Gastrocnemius medialis (tissue), 4 donors: Measurements from ENCODE around the gene TPBG. TPM values are rescaled to one million over a fixed set of nuclear protein-coding genes. Genes with fewer than 3 reads are reported as not detected.
"Not testable (repeated sequence)": the region's sequence is repeated elsewhere in the genome, so short reads cannot be mapped to it uniquely, and the experiment has no call there.

Experiments
- ATAC-seq, 2 donors: fragments of 150-250 bp; one replicate each; pipeline ENCODE4 v1.9.1; 2016
- DNase-seq, 2 donors: peaks; one replicate each; pipeline ENCODE4 v3.0.0-alpha.2; 2019
- H3K27ac ChIP-seq, 4 donors: fragments of 200-600 bp; sonication (generic); 1 replicate in 1 of 4; 2 replicates in 3 of 4; pipeline ENCODE4 v1.5.1; 2016 to 2018; ENCODE audit warnings: mild to moderate bottlenecking in 2 of 4, moderate library complexity in 1 of 4
- H3K27me3 ChIP-seq, 3 donors: fragments of 200-600 bp; sonication (generic) in 2 of 3; 1 replicate in 1 of 3; 2 replicates in 2 of 3; pipeline versions ENCODE4 v1.5.1 to v1.6.0; 2016 to 2019; ENCODE audit warnings: mild to moderate bottlenecking in 1 of 3, moderate library complexity in 1 of 3
- H3K36me3 ChIP-seq, 2 donors: fragments of 200-600 bp; sonication (generic) in 1 of 2; one replicate each; pipeline ENCODE4 v1.5.1; 2017 to 2018
- H3K4me1 ChIP-seq, 2 donors: fragments of 200-600 bp; sonication (generic) in 1 of 2; one replicate each; pipeline ENCODE4 v1.5.1; 2016 to 2017; ENCODE audit warnings: mild to moderate bottlenecking in 2 of 2
- H3K4me3 ChIP-seq, 4 donors: fragments of 200-600 bp; sonication (generic) in 3 of 4; 1 replicate in 1 of 4; 2 replicates in 3 of 4; pipeline ENCODE4 v1.5.1; 2016 to 2019; ENCODE audit warnings: mild to moderate bottlenecking in 2 of 4
- H3K9me3 ChIP-seq, 3 donors: fragments of 200-600 bp; sonication (generic) in 2 of 3; 1 replicate in 1 of 3; 2 replicates in 2 of 3; pipeline ENCODE4 v1.5.1; 2016 to 2019
- POLR2A ChIP-seq, 2 donors: fragments of 450-650 bp; IDR thresholded peaks; one replicate each; pipeline ENCODE4 v1.6.1; 2017; ENCODE audit warnings: antibody characterized with exemption in 2 of 2, mild to moderate bottlenecking in 2 of 2, moderate library complexity in 2 of 2
- in situ Hi-C, 4 donors: fragments of 200-750 bp; cut with MboI; loops; one replicate each; pipeline versions ENCODE4 v1.15.0 to v1.8.0; 2017; ENCODE audit warnings: low sequenced_read_pairs in 4 of 4
- intact Hi-C: fragments of 100-400 bp; cut with DNase I; formaldehyde crosslinking; loops from one replicate; pipeline ENCODE4 v1.15.1; 2023; ENCODE audit warnings: low total_unique reads
- total RNA-seq, 4 donors: library from RNA; depleted of rRNA; stranded (reverse); fragments of >200 nt; gene quantifications; one replicate each; pipeline versions ENCODE4 v1.1.0 to v1.2.3, GENCODE V29; 2016
- TF ChIP-seq, protein P1 (sequence below), 5 experiments: fragments of 450-650 bp in 3 of 5; fragments of 200-600 bp in 2 of 5; sonication (generic) in 2 of 5; IDR thresholded peaks in 4 of 5; conservative IDR thresholded peaks in 1 of 5; 1 replicate in 4 of 5; 2 replicates in 1 of 5; pipeline ENCODE4 v1.5.1; 2016 to 2019; ENCODE audit warnings: antibody characterized with exemption in 5 of 5, mild to moderate bottlenecking in 3 of 5, moderate library complexity in 3 of 5

Gene TPBG
- total RNA-seq, 4 donors from 2014 or later = 2.5 to 6.4 (median 3.8) TPM

DNA sequence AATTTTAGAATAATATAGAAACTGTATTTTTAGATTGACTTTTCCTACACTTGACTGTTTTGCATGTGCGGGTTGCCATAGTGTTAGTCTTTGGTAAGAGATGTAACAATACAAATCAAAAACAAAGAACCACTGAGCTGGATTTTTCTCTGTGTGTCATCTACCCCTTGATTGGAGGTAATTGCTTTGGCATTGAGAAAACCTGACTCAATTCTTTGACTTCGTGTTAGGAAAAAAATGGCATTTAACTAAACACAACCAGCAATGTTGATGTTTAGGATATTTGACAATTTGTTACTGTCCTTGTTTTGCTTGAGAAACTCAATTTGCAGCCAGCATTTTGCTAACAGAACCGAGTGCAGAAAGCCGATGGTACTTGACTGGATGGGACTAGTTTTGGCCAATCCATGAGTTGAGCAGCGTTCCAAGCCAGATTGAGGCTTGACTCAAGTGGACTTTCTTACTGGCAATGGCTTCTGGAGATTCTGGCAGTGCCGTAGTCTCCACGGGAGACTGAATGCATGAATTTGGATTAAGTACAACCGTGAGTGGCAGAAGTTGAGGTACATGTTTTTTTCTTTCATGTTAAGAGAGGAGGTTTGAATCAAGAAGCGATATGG, 17.1 kb downstream of the TPBG start:
- in situ Hi-C loops = no loop called here
- TF ChIP-seq POLR2A (IDR thresholded peaks at IDR 0.05) = no peak
- TF ChIP-seq, protein P1, sequence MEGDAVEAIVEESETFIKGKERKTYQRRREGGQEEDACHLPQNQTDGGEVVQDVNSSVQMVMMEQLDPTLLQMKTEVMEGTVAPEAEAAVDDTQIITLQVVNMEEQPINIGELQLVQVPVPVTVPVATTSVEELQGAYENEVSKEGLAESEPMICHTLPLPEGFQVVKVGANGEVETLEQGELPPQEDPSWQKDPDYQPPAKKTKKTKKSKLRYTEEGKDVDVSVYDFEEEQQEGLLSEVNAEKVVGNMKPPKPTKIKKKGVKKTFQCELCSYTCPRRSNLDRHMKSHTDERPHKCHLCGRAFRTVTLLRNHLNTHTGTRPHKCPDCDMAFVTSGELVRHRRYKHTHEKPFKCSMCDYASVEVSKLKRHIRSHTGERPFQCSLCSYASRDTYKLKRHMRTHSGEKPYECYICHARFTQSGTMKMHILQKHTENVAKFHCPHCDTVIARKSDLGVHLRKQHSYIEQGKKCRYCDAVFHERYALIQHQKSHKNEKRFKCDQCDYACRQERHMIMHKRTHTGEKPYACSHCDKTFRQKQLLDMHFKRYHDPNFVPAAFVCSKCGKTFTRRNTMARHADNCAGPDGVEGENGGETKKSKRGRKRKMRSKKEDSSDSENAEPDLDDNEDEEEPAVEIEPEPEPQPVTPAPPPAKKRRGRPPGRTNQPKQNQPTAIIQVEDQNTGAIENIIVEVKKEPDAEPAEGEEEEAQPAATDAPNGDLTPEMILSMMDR (IDR thresholded peaks at IDR 0.05 in 4 of 5, conservative IDR thresholded peaks at IDR 0.05 in 1 of 5) = no peak

DNA sequence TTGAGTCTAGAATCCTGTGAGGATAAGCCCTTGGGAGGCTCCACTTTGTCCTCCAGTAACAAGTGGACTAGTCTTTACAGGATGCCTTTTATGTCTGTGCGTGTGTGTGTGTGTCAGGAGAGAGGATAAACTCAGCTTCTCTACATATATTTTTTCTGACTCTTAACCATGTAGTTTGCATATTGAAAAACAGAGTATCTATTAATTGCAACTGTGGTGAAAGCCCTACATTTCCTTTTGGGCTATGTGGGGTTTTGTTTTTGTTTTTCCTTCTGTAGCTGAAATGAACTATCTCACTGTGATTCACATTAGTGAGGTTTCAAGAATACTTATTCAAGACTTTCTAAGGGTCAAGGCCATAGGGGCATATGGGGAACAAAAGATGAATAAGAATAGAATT, 17.7 kb downstream of the TPBG start:
- Histone ChIP-seq H3K27ac (no peak overlapping the region), H3K4me1 (no peaks in the 10 kb centered on the region), H3K9me3 (no peaks in the 10 kb centered on the region), H3K4me3 (no peak overlapping the region), H3K36me3 (no peaks in the 10 kb centered on the region), H3K27me3 (no peaks in the 10 kb centered on the region)
- intact Hi-C loops (no loop called here), in situ Hi-C loops (no loop called here)
- no peak for ATAC-seq
- TF ChIP-seq, protein P1 (IDR thresholded peaks at IDR 0.05 in 4 of 5, conservative IDR thresholded peaks at IDR 0.05 in 1 of 5) = no peak
- no peak for TF ChIP-seq POLR2A (IDR thresholded peaks at IDR 0.05)
- DNase-seq = no peak

More for the DNA sequence above, 17.1 kb downstream of the TPBG start:
- Histone ChIP-seq H3K27ac (no peak overlapping the region), H3K4me3 (no peak overlapping the region), H3K27me3 (no peaks in the 10 kb centered on the region), H3K36me3 (no peaks in the 10 kb centered on the region), H3K4me1 (no peaks in the 10 kb centered on the region), H3K9me3 (no peaks in the 10 kb centered on the region)
- DNase-seq (no peak), ATAC-seq (no peak)
- intact Hi-C loops = no loop called here

DNA sequence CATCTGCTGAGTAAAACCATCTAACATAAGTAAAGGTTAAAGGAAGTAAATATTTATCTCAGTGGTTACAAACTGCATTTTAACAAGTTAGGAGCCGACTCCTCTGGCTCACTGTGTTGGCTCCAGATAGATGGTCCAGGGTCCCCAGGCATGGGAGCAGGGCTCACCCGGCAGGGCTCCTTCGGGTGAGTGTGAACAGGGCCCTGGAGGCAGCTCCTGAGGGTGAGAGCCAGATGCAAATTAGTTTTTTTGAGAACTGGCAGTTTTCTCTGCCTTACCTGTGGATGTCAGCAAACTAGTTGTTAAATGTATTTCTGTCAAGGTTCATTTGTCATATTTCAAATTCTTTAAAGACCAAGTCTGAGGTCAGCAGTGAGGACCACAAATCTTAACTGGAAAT, 21.5 kb downstream of the TPBG start:
- DNase-seq = no peak
- no peaks in the 10 kb centered on the region for H3K27me3 ChIP-seq
- TF ChIP-seq POLR2A (IDR thresholded peaks at IDR 0.05) = no peak
- TF ChIP-seq, protein P1 (IDR thresholded peaks at IDR 0.05 in 4 of 5, conservative IDR thresholded peaks at IDR 0.05 in 1 of 5) = no peak
- no peaks in the 10 kb centered on the region for H3K9me3 ChIP-seq
- no peaks in the 10 kb centered on the region for H3K4me1 ChIP-seq
- no peak overlapping the region for H3K27ac ChIP-seq
- ATAC-seq = no peak
- in situ Hi-C loops (no loop called here), intact Hi-C loops (no loop called here)
- H3K36me3 ChIP-seq = no peaks in the 10 kb centered on the region
- H3K4me3 ChIP-seq = no peak overlapping the region

DNA sequence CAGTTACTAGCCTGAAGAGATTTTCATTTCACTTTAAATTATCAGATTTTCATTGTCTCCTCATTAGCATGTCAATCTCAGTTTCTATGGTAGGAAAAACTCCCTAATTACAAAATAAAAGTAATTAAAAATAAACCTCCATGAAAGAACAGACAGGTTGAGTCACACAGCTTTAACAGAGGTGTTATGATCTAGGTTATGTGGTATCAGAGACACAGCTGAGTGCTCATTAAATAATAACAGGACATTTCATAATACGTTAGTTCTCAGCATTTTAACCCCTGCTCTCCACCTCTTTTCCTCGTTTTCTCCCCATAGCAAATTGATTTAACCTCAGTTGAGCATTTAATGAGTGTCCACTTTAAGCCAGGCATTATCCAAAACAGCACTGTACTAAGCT, 21.9 kb downstream of the TPBG start:
- Histone ChIP-seq H3K9me3 (no peaks in the 10 kb centered on the region), H3K27ac (no peak overlapping the region), H3K36me3 (no peaks in the 10 kb centered on the region), H3K4me1 (no peaks in the 10 kb centered on the region), H3K4me3 (no peak overlapping the region), H3K27me3 (no peaks in the 10 kb centered on the region)
- in situ Hi-C loops = no loop called here
- TF ChIP-seq, protein P1 (IDR thresholded peaks at IDR 0.05 in 4 of 5, conservative IDR thresholded peaks at IDR 0.05 in 1 of 5) = no peak
- no peak for TF ChIP-seq POLR2A (IDR thresholded peaks at IDR 0.05)
- DNase-seq = no peak
- intact Hi-C loops = no loop called here
- no peak for ATAC-seq

DNA sequence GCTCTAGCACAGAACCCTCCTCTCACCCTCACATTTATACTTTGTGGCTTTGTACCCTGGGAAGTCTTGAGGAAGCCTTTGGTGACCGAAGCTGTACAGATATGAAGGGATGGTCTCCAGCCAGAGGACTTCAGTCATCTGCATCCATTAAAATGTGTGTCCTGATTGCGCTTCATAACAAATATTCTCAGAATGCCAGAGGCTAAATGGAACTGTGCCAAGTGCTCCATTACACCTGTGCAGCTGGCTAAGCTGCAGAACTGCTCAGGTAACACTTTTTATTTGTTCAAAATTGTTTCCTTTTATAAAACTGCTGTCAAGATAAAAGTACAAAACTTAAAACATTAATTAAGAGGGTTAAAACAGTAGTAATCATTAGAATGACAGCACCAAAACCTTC, 22.3 kb downstream of the TPBG start:
- intact Hi-C loops (no loop called here), in situ Hi-C loops (no loop called here)
- H3K9me3 ChIP-seq = no peaks in the 10 kb centered on the region
- no peaks in the 10 kb centered on the region for H3K27me3 ChIP-seq
- H3K4me1 ChIP-seq = no peaks in the 10 kb centered on the region
- H3K4me3 ChIP-seq = no peak overlapping the region
- H3K36me3 ChIP-seq = no peaks in the 10 kb centered on the region
- no peak overlapping the region for H3K27ac ChIP-seq
- ATAC-seq (no peak), DNase-seq (no peak)
- TF ChIP-seq POLR2A (IDR thresholded peaks at IDR 0.05) = no peak
- TF ChIP-seq, protein P1 (IDR thresholded peaks at IDR 0.05 in 4 of 5, conservative IDR thresholded peaks at IDR 0.05 in 1 of 5) = no peak

DNA sequence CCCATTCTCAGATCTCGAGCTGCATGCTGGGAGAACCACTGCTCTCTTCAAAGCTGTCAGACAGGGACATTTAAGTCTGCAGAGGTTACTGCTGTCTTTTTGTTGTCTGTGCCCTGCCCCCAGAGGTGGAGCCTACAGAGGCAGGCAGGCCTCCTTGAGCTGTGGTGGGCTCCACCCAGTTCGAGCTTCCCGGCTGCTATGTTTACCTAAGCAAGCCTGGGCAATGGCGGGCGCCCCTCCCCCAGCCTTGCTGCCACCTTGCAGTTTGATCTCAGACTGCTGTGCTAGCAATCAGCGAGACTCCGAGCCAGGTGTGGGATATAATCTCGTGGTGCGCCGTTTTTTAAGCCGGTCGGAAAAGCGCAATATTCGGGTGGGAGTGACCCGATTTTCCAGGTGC, 31.2 kb downstream of the TPBG start:
- H3K9me3 ChIP-seq, H3K27me3 ChIP-seq, in situ Hi-C loops, DNase-seq, H3K4me3 ChIP-seq, H3K4me1 ChIP-seq, ATAC-seq, intact Hi-C loops, H3K27ac ChIP-seq, H3K36me3 ChIP-seq: not testable (repeated sequence)
